B cell (primary cell): ENCODE results near the gene ZNF774. TPM values are rescaled to one million over a fixed set of nuclear protein-coding genes. Genes with fewer than 3 reads are reported as not detected.

Source experiments
- ATAC-seq: fragments of 200-7000 bp; cut with Tn5 transposase; one replicate; pipeline ENCODE4 v1.10.0; 2021; ENCODE audit warnings: low read depth, mild to moderate bottlenecking, moderate number of reproducible peaks, moderate library complexity
- CTCF ChIA-PET: fragments of 350-600 bp; sonication (Branson Sonifier 250); formaldehyde crosslinking; loops from one replicate; lab custom pipeline; 2021; ENCODE audit warnings: antibody characterized with exemption, inconsistent platforms; lab: Charles Lee
- POLR2A ChIA-PET: fragments of 350-600 bp; sonication (Branson Sonifier 250); formaldehyde crosslinking; loops from one replicate; lab custom pipeline; 2021; ENCODE audit warnings: antibody characterized with exemption; lab: Charles Lee
- DNase-seq: peaks from one replicate; pipeline ENCODE4 v3.0.0; 2013
- H2AFZ ChIP-seq: 2 replicates; pipeline ENCODE4 v1.6.1; 2012; ENCODE audit warnings: mild to moderate bottlenecking, low read depth, low read length; ENCODE audit not compliant: insufficient read depth, poor library complexity, severe bottlenecking
- H3K27ac ChIP-seq, 2 donors: 1 replicate in 1 of 2; 2 replicates in 1 of 2; pipeline ENCODE4 v1.5.1; 2012 to 2013; ENCODE audit warnings: low read length in 2 of 2, mild to moderate bottlenecking in 2 of 2, moderate library complexity in 1 of 2
- H3K27me3 ChIP-seq, 4 experiments: fragments of 200-600 bp in 1 of 4; sonication (generic) in 1 of 4; replicated peaks in 1 of 4; 1 replicate in 2 of 4; 2 replicates in 2 of 4; pipeline versions ENCODE4 v1.6.1 to v1.7.0; 2013 to 2016; ENCODE audit warnings: low read length in 3 of 4, mild to moderate bottlenecking in 2 of 4, mixed read lengths in 1 of 4, moderate library complexity in 1 of 4; ENCODE audit not compliant: insufficient read depth in 4 of 4, control insufficient read depth in 3 of 4; ENCODE audit errors: control extremely low read depth in 1 of 4
- H3K36me3 ChIP-seq, 2 experiments: replicated peaks in 1 of 2; 1 replicate in 1 of 2; 2 replicates in 1 of 2; pipeline versions ENCODE4 v1.6.1 to v1.7.1; 2013; ENCODE audit warnings: low read length in 1 of 2; ENCODE audit not compliant: insufficient read depth in 2 of 2, control insufficient read depth in 1 of 2; ENCODE audit errors: control extremely low read depth in 1 of 2, extremely low read depth in 1 of 2
- H3K4me1 ChIP-seq, 2 donors: fragments of 200-600 bp in 1 of 2; sonication (generic) in 1 of 2; 1 replicate in 1 of 2; 2 replicates in 1 of 2; pipeline versions ENCODE4 v1.5.1 to v1.6.1; 2013 to 2017; ENCODE audit warnings: low read length in 2 of 2; ENCODE audit not compliant: control insufficient read depth in 2 of 2, insufficient read depth in 2 of 2
- H3K4me2 ChIP-seq: replicated peaks from 2 replicates; pipeline ENCODE3; 2012; ENCODE audit warnings: mild to moderate bottlenecking, low read depth, low read length; ENCODE audit not compliant: poor library complexity, severe bottlenecking
- H3K4me3 ChIP-seq, 5 experiments: fragments of 200-600 bp in 1 of 5; sonication (generic) in 1 of 5; 1 replicate in 3 of 5; 2 replicates in 2 of 5; pipeline versions ENCODE4 v1.5.1 to v1.7.0; 2011 to 2016; ENCODE audit warnings: low read length in 4 of 5, mild to moderate bottlenecking in 4 of 5, low read depth in 2 of 5, control low read depth in 1 of 5, moderate library complexity in 1 of 5; ENCODE audit not compliant: insufficient read depth in 1 of 5; ENCODE audit errors: control extremely low read depth in 1 of 5, extremely low read depth in 1 of 5
- H3K79me2 ChIP-seq: fragments of 200-600 bp; sonication (generic); one replicate; pipeline ENCODE4 v1.6.0; 2016; ENCODE audit warnings: low read length; ENCODE audit not compliant: control insufficient read depth, insufficient read depth
- H3K9ac ChIP-seq: fragments of 200-600 bp; sonication (generic); 2 replicates; pipeline ENCODE4 v1.6.1; 2017; ENCODE audit warnings: mild to moderate bottlenecking, low read length, moderate library complexity
- H3K9me3 ChIP-seq, 3 donors: one replicate each; pipeline versions ENCODE4 v1.6.1 to v1.7.1; 2013; ENCODE audit warnings: low read length in 2 of 3; ENCODE audit not compliant: control insufficient read depth in 2 of 3, insufficient read depth in 1 of 3; ENCODE audit errors: control extremely low read depth in 1 of 3
- H4K20me1 ChIP-seq: 2 replicates; pipeline ENCODE4 v1.6.0; 2012; ENCODE audit warnings: mild to moderate bottlenecking, low read length; ENCODE audit not compliant: insufficient read depth, control insufficient read depth, poor library complexity, severe bottlenecking
- H3K27ac Mint-ChIP-seq: one replicate; pipeline ENCODE4 v1.8.0; 2021; ENCODE audit warnings: mixed read lengths
- H3K27me3 Mint-ChIP-seq: one replicate; pipeline ENCODE4 v1.8.0; 2021; ENCODE audit warnings: mixed read lengths
- H3K4me1 Mint-ChIP-seq: one replicate; pipeline ENCODE4 v1.8.0; 2021; ENCODE audit warnings: mixed read lengths
- H3K4me3 Mint-ChIP-seq: one replicate; pipeline ENCODE4 v1.8.0; 2021; ENCODE audit warnings: mixed read lengths
- H3K9me3 Mint-ChIP-seq: one replicate; pipeline ENCODE4 v1.8.0; 2022; ENCODE audit warnings: mixed read lengths; ENCODE audit not compliant: insufficient read depth
- CTCF ChIP-seq: fragments of 200-600 bp; IDR thresholded peaks from one replicate; pipeline ENCODE4 v1.8.0; 2022; ENCODE audit warnings: antibody characterized with exemption, mild to moderate bottlenecking
- EZH2 ChIP-seq: IDR thresholded peaks from 2 replicates; pipeline ENCODE4 v1.6.1; 2012; ENCODE audit warnings: borderline replicate concordance, low read depth, mild to moderate bottlenecking, moderate library complexity, low read length; ENCODE audit not compliant: insufficient read depth, poor library complexity, severe bottlenecking
- WGBS: methylation state at CpG from one replicate; pipeline ENCODE4 v1.1.5; 2013; ENCODE audit warnings: missing lambda C conversion rate; ENCODE audit not compliant: insufficient coverage; 5-methylcytosine and 5-hydroxymethylcytosine counted together
- intact Hi-C: fragments of 100-400 bp; cut with micrococcal nuclease; formaldehyde crosslinking; loops from one replicate; pipeline ENCODE4 v1.10.0; 2022
- polyA plus RNA-seq: library from polyadenylated mRNA; depleted of rRNA; stranded (reverse); fragments of >200 nt; gene quantifications from 2 replicates; pipeline ENCODE4 v1.2.3, GENCODE V29; 2012
- total RNA-seq, 2 donors: library from RNA; stranded (reverse); fragments of 120-200 nt in 1 of 2; gene quantifications; 1 replicate in 1 of 2; 2 replicates in 1 of 2; pipeline versions ENCODE4 v1.2.3 to v1.2.4, GENCODE V29; 2013 to 2022

ZNF774 gene
- total and polyA plus RNA-seq, 2 donors (not counting 1 experiment from before 2014, with no cell fraction given) = 0.19 to 0.54 TPM

GRCh38 chr15:90364251-90364650 lies 12.2 kb downstream of the ZNF774 start:
- H3K4me3 ChIP-seq = no peak overlapping the region
- no peak overlapping the region for H2AFZ ChIP-seq
- no peaks in the 10 kb centered on the region for H3K9me3 ChIP-seq
- no peaks in the 10 kb centered on the region for H3K36me3 ChIP-seq
- H3K4me3 Mint-ChIP-seq = no peak overlapping the region
- H3K4me1 Mint-ChIP-seq = peaks cover 6% of the 10 kb centered on the region
- DNase-seq = no peak
- intact Hi-C loops = loop anchor here (5.0 kb wide), 1 partner anchor 523 kb away; no protein-coding TSS in a partner anchor
- H3K9me3 Mint-ChIP-seq = no peaks in the 10 kb centered on the region
- POLR2A ChIA-PET = interaction anchor here (0.6 kb wide), 1 partner anchor 93 kb away, joined by 6 read pairs; no protein-coding TSS in a partner anchor
- H3K4me2 ChIP-seq = no peak overlapping the region
- CTCF ChIA-PET = interaction anchor here (0.6 to 1.1 kb wide), 2 partner anchors 118 to 424 kb away, joined by 3 read pairs; no protein-coding TSS in a partner anchor
- H3K27me3 ChIP-seq = no peaks in the 10 kb centered on the region
- H3K4me1 ChIP-seq = peaks cover 5 to 9% of the 10 kb centered on the region in 2 donors
- no peaks in the 10 kb centered on the region for H3K79me2 ChIP-seq
- TF ChIP-seq EZH2 (no peak), CTCF (no peak)
- H3K27me3 Mint-ChIP-seq = no peaks in the 10 kb centered on the region
- H3K27ac Mint-ChIP-seq = no peak overlapping the region
- 75% methylated on average over 2 of the region's 4 CpGs for WGBS
- H4K20me1 ChIP-seq = no peaks in the 10 kb centered on the region
- H3K27ac ChIP-seq = no peak overlapping the region
- H3K9ac ChIP-seq = no peak overlapping the region
- no peak for ATAC-seq

GRCh38 chr15:90365414-90366055 lies 13.5 kb downstream of the ZNF774 start:
- 94% methylated on average over 12 of the region's 15 CpGs for WGBS
- no peaks in the 10 kb centered on the region for H4K20me1 ChIP-seq
- H3K4me3 ChIP-seq = no peak overlapping the region
- H3K27me3 ChIP-seq = no peaks in the 10 kb centered on the region
- Mint-ChIP-seq H3K4me3 (no peak overlapping the region), H3K27ac (no peak overlapping the region), H3K9me3 (no peaks in the 10 kb centered on the region), H3K4me1 (peaks cover 13% of the 10 kb centered on the region), H3K27me3 (no peaks in the 10 kb centered on the region)
- H3K36me3 ChIP-seq = no peaks in the 10 kb centered on the region
- DNase-seq (no peak), ATAC-seq (no peak)
- ChIA-PET CTCF (interaction anchor here (1.4 kb wide), 1 partner anchor 64 kb away, joined by 3 read pairs; no protein-coding TSS in a partner anchor), POLR2A (interaction anchor here (0.7 kb wide), 1 partner anchor 214 kb away, joined by 4 read pairs; no protein-coding TSS in a partner anchor)
- H3K9ac ChIP-seq = no peak overlapping the region
- H3K9me3 ChIP-seq = no peaks in the 10 kb centered on the region
- H3K4me1 ChIP-seq = peaks cover 11 to 12% of the 10 kb centered on the region in 2 donors
- TF ChIP-seq EZH2 (no peak), CTCF (no peak)
- H3K27ac ChIP-seq = no peak overlapping the region
- intact Hi-C loops = no loop called here
- no peak overlapping the region for H3K4me2 ChIP-seq
- H2AFZ ChIP-seq = no peak overlapping the region
- no peaks in the 10 kb centered on the region for H3K79me2 ChIP-seq
